GM12878 (cell line): Measurements from ENCODE around the gene CTSW. TPM values are rescaled to one million over a fixed set of nuclear protein-coding genes. Genes with fewer than 3 reads are reported as not detected.

ENCODE experiments used
- ATAC-seq: fragments of 200-7000 bp; cut with Tn5 transposase; 3 replicates; pipeline ENCODE4 v1.9.1; 2020; ENCODE audit warnings: mild to moderate bottlenecking, moderate library complexity
- BruUV-seq: library from RNA; stranded (reverse); fragments of 400-500 nt; replicated peaks from 2 replicates; lab custom pipeline; 2021; lab: Mats Ljungman, UMichigan
- CTCF ChIA-PET: fragments of 300-600 bp; sonication (Branson Sonifier 250); formaldehyde crosslinking; extraction: SDS; loops from one replicate; lab custom pipeline; 2021; ENCODE audit warnings: inconsistent platforms; lab: Yijun Ruan, JAX
- POLR2A ChIA-PET: fragments of 350-600 bp; formaldehyde crosslinking; extraction: SDS; loops from one replicate; lab custom pipeline; 2021; ENCODE audit warnings: inconsistent platforms; lab: Charles Lee
- RAD21 ChIA-PET: fragments of 300-600 bp; sonication (Branson Sonifier 250); formaldehyde crosslinking; loops from one replicate; lab custom pipeline; 2023; ENCODE audit warnings: antibody characterized with exemption; ENCODE audit not compliant: unreplicated experiment; lab: Charles Lee
- SMC1A ChIA-PET: fragments of 300-600 bp; sonication (Branson Sonifier 250); formaldehyde crosslinking; loops from one replicate; lab custom pipeline; 2023; ENCODE audit not compliant: unreplicated experiment, uncharacterized antibody; lab: Charles Lee
- DNase-seq: peaks from one replicate; pipeline ENCODE4 v3.0.0-alpha.2; 2011; ENCODE audit warnings: low read depth, low spot score
- FAIRE-seq: peaks from 3 replicates; lab custom pipeline; 2011; peaks lifted over from hg19 to GRCh38; lab: Jason Lieb, UNC
- H2AFZ ChIP-seq: 2 replicates; pipeline ENCODE4 v1.6.0; 2011; ENCODE audit warnings: low read depth, low read length, control low read depth; ENCODE audit not compliant: control insufficient read depth
- H3K27ac ChIP-seq: 2 replicates; pipeline ENCODE4 v1.5.1; 2011; ENCODE audit warnings: control low read depth; ENCODE audit not compliant: control insufficient read depth, insufficient read depth
- H3K27me3 ChIP-seq, 2 experiments: replicated peaks in 1 of 2; 2 replicates each; pipeline versions ENCODE4 v1.6.0 to v1.6.1; 2011; ENCODE audit warnings: low read length in 1 of 2; ENCODE audit not compliant: control insufficient read depth in 2 of 2, insufficient read depth in 2 of 2
- H3K36me3 ChIP-seq, 2 experiments: 2 replicates each; pipeline ENCODE4 v1.5.1; 2011; ENCODE audit warnings: low read length in 1 of 2; ENCODE audit not compliant: control insufficient read depth in 2 of 2, insufficient read depth in 2 of 2
- H3K4me1 ChIP-seq: 2 replicates; pipeline ENCODE4 v1.6.1; 2011; ENCODE audit warnings: mild to moderate bottlenecking, low read length, moderate library complexity, mixed read lengths; ENCODE audit not compliant: control insufficient read depth, insufficient read depth
- H3K4me2 ChIP-seq: 2 replicates; pipeline ENCODE4 v1.6.0; 2011; ENCODE audit warnings: control low read depth; ENCODE audit not compliant: control insufficient read depth, insufficient read depth
- H3K4me3 ChIP-seq: fragments of 200-600 bp; sonication (generic); 2 replicates; pipeline ENCODE4 v1.5.1; 2016
- H3K79me2 ChIP-seq: 2 replicates; pipeline ENCODE4 v1.6.0; 2011; ENCODE audit warnings: low read length; ENCODE audit not compliant: control insufficient read depth, insufficient read depth
- H3K9ac ChIP-seq: 2 replicates; pipeline ENCODE4 v1.8.0; 2011; ENCODE audit warnings: low read length, control low read depth, mixed read lengths; ENCODE audit not compliant: control insufficient read depth, insufficient read depth
- H3K9me3 ChIP-seq: replicated peaks from 3 replicates; pipeline ENCODE4 v1.5.1; 2011; ENCODE audit warnings: mild to moderate bottlenecking, low read length; ENCODE audit not compliant: control insufficient read depth, insufficient read depth
- H4K20me1 ChIP-seq: 2 replicates; pipeline ENCODE4 v1.6.0; 2011; ENCODE audit not compliant: control insufficient read depth, insufficient read depth
- CEBPZ ChIP-seq: fragments of 150-350 bp; IDR thresholded peaks from 2 replicates; pipeline ENCODE4 v1.6.1; 2016; ENCODE audit warnings: low read depth, low read length
- HDGF ChIP-seq: fragments of 450-650 bp; IDR thresholded peaks from 2 replicates; pipeline ENCODE4 v1.6.1; 2016; ENCODE audit warnings: antibody characterized with exemption
- MYC ChIP-seq: IDR thresholded peaks from 2 replicates; pipeline ENCODE4 v1.6.1; 2011; ENCODE audit warnings: mild to moderate bottlenecking, low read length, moderate library complexity, inconsistent platforms; ENCODE audit not compliant: insufficient read depth, insufficient replicate concordance, insufficient read length, severe bottlenecking
- PAX8 ChIP-seq: fragments of 450-650 bp; IDR thresholded peaks from 2 replicates; pipeline ENCODE4 v1.6.1; 2017; ENCODE audit warnings: mild to moderate bottlenecking, moderate library complexity
- WGBS: methylation state at CpG from one replicate; pipeline ENCODE4 v1.1.6; 2016; ENCODE audit warnings: low lambda C conversion rate; ENCODE audit not compliant: insufficient replicate concordance, insufficient coverage; ENCODE audit errors: missing lambda C conversion rate; 5-methylcytosine and 5-hydroxymethylcytosine counted together
- in situ Hi-C: fragments of 300-500 bp; cut with MboI; formaldehyde crosslinking; loops from 9 replicates; pipeline ENCODE4 v1.14.3; 2018; ENCODE audit warnings: mixed read lengths
- intact Hi-C: fragments of 100-400 bp; cut with micrococcal nuclease; formaldehyde crosslinking; loops from one replicate; pipeline ENCODE4 v1.14.2; 2022; ENCODE audit not compliant: unreplicated experiment
- polyA plus RNA-seq, 11 experiments: library from polyadenylated mRNA; depleted of rRNA in 4 of 11; unstranded in 6 of 11; stranded (reverse) in 5 of 11; fragments of >200 nt; fragmentation: Nextera tagmentation in 4 of 11; fragmentation: Illumina TruSeq in 1 of 11; extraction: Ambion mirVana in 4 of 11; extraction: Trizol in 1 of 11; gene quantifications; 1 replicate in 1 of 11; 2 replicates in 10 of 11; pipeline versions ENCODE4 v1.2.1 to v1.2.3, GENCODE V29; 2011 to 2016; ENCODE audit warnings: inconsistent platforms in 2 of 11, missing spikeins in 2 of 11, low read depth in 1 of 11
- total RNA-seq, 4 experiments: library from RNA; depleted of rRNA in 3 of 4; stranded (reverse); fragments of >200 nt in 3 of 4; fragmentation: Illumina TruSeq in 1 of 4; extraction: Trizol in 1 of 4; gene quantifications; 2 replicates each; pipeline versions ENCODE4 v1.2.1 to v1.2.3, GENCODE V29; 2013 to 2021

Gene CTSW
- total and polyA plus RNA-seq, 10 of the 15 experiments (the other 5 are each of a cell fraction or from before 2014, with no cell fraction given): 0.53 to 12.0 (median 1.7) TPM

- peaks cover 21% of the 10 kb centered on the region for H3K79me2 ChIP-seq
- ChIA-PET POLR2A (no interaction called here), RAD21 (no interaction called here), SMC1A (no interaction called here), CTCF (interaction anchor here (1.4 kb wide), 1 partner anchor 23 kb away, joined by 3 read pairs; no protein-coding TSS in a partner anchor)
- no peak overlapping the region for H3K4me2 ChIP-seq
- peaks cover 23 to 38% of the 10 kb centered on the region in 2 experiments for H3K36me3 ChIP-seq
- H4K20me1 ChIP-seq: no peaks in the 10 kb centered on the region; the same call in 1 of the 2 replicates
- BruUV-seq: no TSS peak
- peaks cover 15% of the 10 kb centered on the region for H3K4me1 ChIP-seq
- intact Hi-C loops: no loop called here
- H3K27ac ChIP-seq: no peak overlapping the region
- no peaks in the 10 kb centered on the region for H3K27me3 ChIP-seq
- TF ChIP-seq MYC (no peak), HDGF (no peak), CEBPZ (no peak), PAX8 (no peak)
- FAIRE-seq: no peak
- no peak overlapping the region for H3K4me3 ChIP-seq
- ATAC-seq: no peak
- no peak for DNase-seq
- in situ Hi-C loops: loop anchor here (25.0 kb wide), 1 partner anchor 1627 kb away; the partner anchor contains the start of genes DNAJC4, FKBP2, NUDT22 and PPP1R14B
- WGBS: 82% methylated on average over 12 of the region's 12 CpGs
- no peaks in the 10 kb centered on the region for H3K9me3 ChIP-seq
- H2AFZ ChIP-seq: no peak overlapping the region
- no peak overlapping the region for H3K9ac ChIP-seq
Measured at GRCh38 chr11:65863889-65864705, 15.5 kb upstream of the CTSW start.
